Measurements from ENCODE around the gene GPR160. TPM values are rescaled to one million over a fixed set of nuclear protein-coding genes. Genes with fewer than 3 reads are reported as not detected.
A peak's percentile ranks its signal among the peaks of the same experiment; 100 is the strongest.

GPR160 gene
- total RNA-seq, 1 experiment from 2014 or later: 1.8 TPM

DNA sequence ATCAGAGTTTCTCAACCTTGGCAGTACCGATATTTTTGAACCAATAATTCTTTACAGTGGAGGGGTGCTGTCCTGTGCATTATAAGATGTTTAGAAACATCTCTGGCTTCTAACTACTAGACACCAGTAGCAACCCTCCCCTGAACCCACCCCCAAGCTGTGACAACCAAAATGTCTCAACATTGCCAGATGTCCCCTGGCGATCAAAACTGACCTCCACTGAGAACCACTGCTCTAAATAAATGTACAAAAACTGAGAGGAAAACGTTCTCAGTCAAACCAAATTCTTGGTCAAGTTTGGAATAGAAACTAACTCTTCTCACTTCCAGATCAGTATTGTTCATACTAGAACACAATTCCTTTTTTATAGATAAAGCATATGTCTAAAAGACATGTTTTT is 58.5 kb downstream of the GPR160 start:
- H3K36me3 Mint-ChIP-seq (ENCODE audit: insufficient read depth, unreplicated experiment): peaks cover 86% of the 10 kb centered on the region
- CTCF ChIA-PET: no interaction called here

GRCh38 chr3:170098753-170099152 is 61.0 kb downstream of the GPR160 start:
- no peak overlapping the region for H3K4me3 Mint-ChIP-seq (ENCODE audit: unreplicated experiment)
- peaks cover 84% of the 10 kb centered on the region for H3K36me3 Mint-ChIP-seq (ENCODE audit: insufficient read depth, unreplicated experiment)
- intact Hi-C loops (cut with micrococcal nuclease): no loop called here
- POLR2A ChIA-PET: no interaction called here
- CTCF ChIA-PET: interaction anchor here (0.5 to 1.2 kb wide), 2 partner anchors 19 to 234 kb away, joined by 4 to 5 read pairs; no protein-coding TSS in a partner anchor
- no peaks in the 10 kb centered on the region for H3K27me3 Mint-ChIP-seq (ENCODE audit: insufficient read depth, unreplicated experiment)
- no peak for TF ChIP-seq CTCF (IDR thresholded peaks at IDR 0.05; ENCODE audit: unreplicated experiment)
- no TSS peak for BruUV-seq (replicated peaks)
- peak overlapping the region; percentile 85 for H3K27ac Mint-ChIP-seq (ENCODE audit: low read depth, unreplicated experiment)
- DNase-seq (ENCODE audit: unreplicated experiment): no peak
- H3K4me1 Mint-ChIP-seq (ENCODE audit: insufficient read depth, unreplicated experiment): no peaks in the 10 kb centered on the region
- H3K9me3 Mint-ChIP-seq (ENCODE audit: unreplicated experiment): no peaks in the 10 kb centered on the region

More for the DNA sequence above, 58.5 kb downstream of the GPR160 start:
- intact Hi-C loops (cut with micrococcal nuclease): no loop called here
- Mint-ChIP-seq H3K27ac (ENCODE audit: low read depth, unreplicated experiment) (peak overlapping the region; percentile 29), H3K27me3 (ENCODE audit: insufficient read depth, unreplicated experiment) (no peaks in the 10 kb centered on the region), H3K4me1 (ENCODE audit: insufficient read depth, unreplicated experiment) (no peaks in the 10 kb centered on the region), H3K9me3 (ENCODE audit: unreplicated experiment) (no peaks in the 10 kb centered on the region), H3K4me3 (ENCODE audit: unreplicated experiment) (no peak overlapping the region)
- no peak for DNase-seq (ENCODE audit: unreplicated experiment)
- TSS peak; percentile 1 for BruUV-seq (replicated peaks)
- POLR2A ChIA-PET: interaction anchor here (1.1 kb wide), 1 partner anchor 13 kb away, joined by 4 read pairs; no protein-coding TSS in a partner anchor
- TF ChIP-seq CTCF (IDR thresholded peaks at IDR 0.05; ENCODE audit: unreplicated experiment): no peak

- H3K4me1 Mint-ChIP-seq (ENCODE audit: insufficient read depth, unreplicated experiment): no peaks in the 10 kb centered on the region
- intact Hi-C loops (cut with micrococcal nuclease): no loop called here
- POLR2A ChIA-PET: interaction anchor here (1.4 to 1.6 kb wide), 2 partner anchors 9 to 12 kb away, joined by 3 to 5 read pairs; no protein-coding TSS in a partner anchor
- no peak for TF ChIP-seq CTCF (IDR thresholded peaks at IDR 0.05; ENCODE audit: unreplicated experiment)
- DNase-seq (ENCODE audit: unreplicated experiment): no peak
- H3K27me3 Mint-ChIP-seq (ENCODE audit: insufficient read depth, unreplicated experiment): no peaks in the 10 kb centered on the region
- BruUV-seq (replicated peaks): no TSS peak
- H3K27ac Mint-ChIP-seq (ENCODE audit: low read depth, unreplicated experiment): no peak overlapping the region
- no peak overlapping the region for H3K4me3 Mint-ChIP-seq (ENCODE audit: unreplicated experiment)
- H3K9me3 Mint-ChIP-seq (ENCODE audit: unreplicated experiment): no peaks in the 10 kb centered on the region
- H3K36me3 Mint-ChIP-seq (ENCODE audit: insufficient read depth, unreplicated experiment): peaks cover 81% of the 10 kb centered on the region
- CTCF ChIA-PET: interaction anchor here (0.9 to 1.5 kb wide), 3 partner anchors 12 to 34 kb away, joined by 3 to 5 read pairs (median 3); no protein-coding TSS in a partner anchor
Measured at GRCh38 chr3:170100944-170101343, 63.1 kb downstream of the GPR160 start.

- H3K27ac Mint-ChIP-seq (ENCODE audit: low read depth, unreplicated experiment): no peak overlapping the region
- no peaks in the 10 kb centered on the region for H3K9me3 Mint-ChIP-seq (ENCODE audit: unreplicated experiment)
- H3K27me3 Mint-ChIP-seq (ENCODE audit: insufficient read depth, unreplicated experiment): no peaks in the 10 kb centered on the region
- no TSS peak for BruUV-seq (replicated peaks)
- intact Hi-C loops (cut with micrococcal nuclease): no loop called here
- no peak for TF ChIP-seq CTCF (IDR thresholded peaks at IDR 0.05; ENCODE audit: unreplicated experiment)
- no peak overlapping the region for H3K4me3 Mint-ChIP-seq (ENCODE audit: unreplicated experiment)
- peaks cover 75% of the 10 kb centered on the region for H3K36me3 Mint-ChIP-seq (ENCODE audit: insufficient read depth, unreplicated experiment)
- H3K4me1 Mint-ChIP-seq (ENCODE audit: insufficient read depth, unreplicated experiment): no peaks in the 10 kb centered on the region
- ChIA-PET POLR2A (interaction anchor here (0.6 to 1.1 kb wide), 2 partner anchors 8 to 43 kb away, joined by 3 read pairs; no protein-coding TSS in a partner anchor), CTCF (interaction anchor here (0.7 kb wide), 1 partner anchor 27 kb away, joined by 3 read pairs; no protein-coding TSS in a partner anchor)
- DNase-seq (ENCODE audit: unreplicated experiment): no peak
Measured at GRCh38 chr3:170102431-170102830, 64.6 kb downstream of the GPR160 start.
